GM20431 (cell line): ENCODE results near the gene GORASP1.

Experiments
- in situ Hi-C: fragments of 300-500 bp; cut with MseI, MboI; formaldehyde crosslinking; loops from one replicate; pipeline ENCODE4 v1.15.0; 2020; ENCODE audit warnings: low sequenced_read_pairs; ENCODE audit not compliant: unreplicated experiment

The GORASP1 gene

GRCh38 chr3:39126532-39127071 is 19.2 kb upstream of the GORASP1 start:
- in situ Hi-C loops = no loop called here

- in situ Hi-C loops = no loop called here
Measured at GRCh38 chr3:39125841-39126500, 18.5 kb upstream of the GORASP1 start.

GRCh38 chr3:39124876-39125840 is 17.7 kb upstream of the GORASP1 start:
- in situ Hi-C loops = no loop called here

GRCh38 chr3:39122813-39123212 is 15.4 kb upstream of the GORASP1 start:
- in situ Hi-C loops = no loop called here

- in situ Hi-C loops = no loop called here
Measured at GRCh38 chr3:39121621-39122020, 14.2 kb upstream of the GORASP1 start.

GRCh38 chr3:39118931-39119660 is 11.7 kb upstream of the GORASP1 start:
- in situ Hi-C loops = no loop called here

GRCh38 chr3:39118079-39118478 is 10.7 kb upstream of the GORASP1 start:
- in situ Hi-C loops = no loop called here

GRCh38 chr3:39115870-39116269 is 8.4 kb upstream of the GORASP1 start:
- in situ Hi-C loops = no loop called here

GRCh38 chr3:39114456-39114855 is 7.0 kb upstream of the GORASP1 start:
- in situ Hi-C loops = no loop called here

GRCh38 chr3:39113291-39113690 is 5.9 kb upstream of the GORASP1 start:
- in situ Hi-C loops = no loop called here

GRCh38 chr3:39112535-39112934 is 5.1 kb upstream of the GORASP1 start:
- in situ Hi-C loops = no loop called here

GRCh38 chr3:39112113-39112512 is 4.7 kb upstream of the GORASP1 start:
- in situ Hi-C loops = no loop called here

GRCh38 chr3:39110041-39110639 is 2.7 kb upstream of the GORASP1 start:
- in situ Hi-C loops = no loop called here

- in situ Hi-C loops = no loop called here
Measured at GRCh38 chr3:39109086-39109485, 1.7 kb upstream of the GORASP1 start.

GRCh38 chr3:39108200-39108710 is 828 bp upstream of the GORASP1 start:
- in situ Hi-C loops = no loop called here

GRCh38 chr3:39106851-39107387 is 508 bp downstream of the GORASP1 start:
- in situ Hi-C loops = no loop called here

- in situ Hi-C loops = no loop called here
Measured at GRCh38 chr3:39106281-39106811, 1.1 kb downstream of the GORASP1 start.

- in situ Hi-C loops = no loop called here
Measured at GRCh38 chr3:39105687-39106063, 1.8 kb downstream of the GORASP1 start.

- in situ Hi-C loops = no loop called here
Measured at GRCh38 chr3:39104961-39105686, 2.3 kb downstream of the GORASP1 start.
